K562 (cell line): ENCODE data around the gene HAPSTR1.

ENCODE experiments used
- HDAC8 ChIP-seq: fragments of 450-650 bp; IDR thresholded peaks from 2 replicates; pipeline ENCODE4 v1.6.1; 2016; ENCODE audit warnings: mild to moderate bottlenecking, missing genetic modification characterization, moderate library complexity, missing compliant biosample characterization
- KDM1A ChIP-seq, 2 experiments: fragments of 450-650 bp; IDR thresholded peaks; 2 replicates each; pipeline ENCODE4 v1.6.1; 2016; ENCODE audit warnings: mild to moderate bottlenecking in 2 of 2
- NR1H2 ChIP-seq: sonication (generic); formaldehyde crosslinking; IDR thresholded peaks from 2 replicates; pipeline ENCODE4 v1.4.0; 2020; ENCODE audit warnings: mild to moderate bottlenecking, missing genetic modification reagents
- PHB ChIP-seq: fragments of 250-450 bp; sonication (Bioruptor Pico); IDR thresholded peaks from 2 replicates; pipeline ENCODE4 v1.5.0; 2021
- POLR2A ChIP-seq: fragments of 450-650 bp; conservative IDR thresholded peaks from 2 replicates; pipeline ENCODE4 v1.6.1; 2016
- POLR3A ChIP-seq: IDR thresholded peaks from 2 replicates; pipeline ENCODE4 v1.6.1; 2011; ENCODE audit warnings: borderline replicate concordance, mild to moderate bottlenecking, moderate library complexity; ENCODE audit not compliant: insufficient read length, insufficient read depth; ENCODE audit errors: extremely low read depth
- RHOXF2B ChIP-seq: fragments of 250-450 bp; sonication (Bioruptor Pico); conservative IDR thresholded peaks from 2 replicates; pipeline ENCODE4 v1.5.1; 2021
- SOX6 ChIP-seq: fragments of 450-650 bp; IDR thresholded peaks from 2 replicates; pipeline ENCODE4 v1.6.1; 2014; ENCODE audit warnings: mild to moderate bottlenecking
- STAT5A ChIP-seq: IDR thresholded peaks from 2 replicates; pipeline ENCODE4 v1.6.1; 2012; ENCODE audit warnings: low read length, inconsistent platforms, borderline replicate concordance
- TAF1 ChIP-seq: IDR thresholded peaks from 2 replicates; pipeline ENCODE4 v1.6.1; 2011; ENCODE audit warnings: mild to moderate bottlenecking, low read length, moderate library complexity; ENCODE audit not compliant: insufficient read depth, control insufficient read depth, severe bottlenecking; ENCODE audit errors: extremely low read depth
- TF ChIP-seq, protein P1 (sequence below): fragments of 250-450 bp; sonication (Bioruptor Pico); IDR thresholded peaks from 2 replicates; pipeline ENCODE4 v1.5.1; 2021; ENCODE audit warnings: mild to moderate bottlenecking
- TF ChIP-seq, protein P2 (sequence below): fragments of 250-450 bp; sonication (Bioruptor Pico); IDR thresholded peaks from 2 replicates; pipeline ENCODE4 v1.4.0; 2020
- TF ChIP-seq, protein P3 (sequence below), 3 experiments: IDR thresholded peaks in 2 of 3; conservative IDR thresholded peaks in 1 of 3; 2 replicates each; pipeline ENCODE4 v1.5.1; 2011 to 2012; ENCODE audit warnings: low read length in 3 of 3, mild to moderate bottlenecking in 3 of 3, control low read depth in 2 of 3, improper control_type of control experiment in 1 of 3, inconsistent platforms in 1 of 3, low read depth in 1 of 3, mixed read lengths in 1 of 3, moderate library complexity in 1 of 3; ENCODE audit not compliant: insufficient read depth in 2 of 3

DNA sequence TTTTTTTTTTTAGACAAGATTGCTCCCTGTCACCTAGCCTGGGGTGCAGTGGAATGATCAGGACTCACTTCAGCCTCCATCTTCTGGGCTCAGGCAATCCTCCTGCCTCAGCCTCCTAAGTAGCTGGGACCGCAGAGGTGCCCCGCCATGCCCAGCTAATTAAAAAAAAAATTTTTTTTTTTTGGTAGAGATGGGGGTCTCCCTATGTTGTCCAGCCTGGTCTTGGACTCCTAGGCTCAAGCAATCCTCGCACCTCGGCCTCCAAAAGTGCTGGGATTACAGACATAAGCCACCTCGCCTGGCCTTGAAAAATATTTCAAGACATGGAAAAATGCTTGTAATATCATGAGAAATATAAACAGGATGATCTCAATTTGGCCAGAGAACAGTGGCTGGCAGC, 42.9 kb downstream of the HAPSTR1 start:
- TF ChIP-seq POLR2A (no peak), KDM1A (IDR thresholded peaks at IDR 0.05) (no peak), HDAC8 (tag) (no peak), RHOXF2B (no peak), POLR3A (no peak), TAF1 (no peak), NR1H2 (CRISPR knock-in tag) (no peak), SOX6 (no peak), PHB (CRISPR knock-in tag) (no peak), STAT5A (no peak)
- TF ChIP-seq, protein P1, sequence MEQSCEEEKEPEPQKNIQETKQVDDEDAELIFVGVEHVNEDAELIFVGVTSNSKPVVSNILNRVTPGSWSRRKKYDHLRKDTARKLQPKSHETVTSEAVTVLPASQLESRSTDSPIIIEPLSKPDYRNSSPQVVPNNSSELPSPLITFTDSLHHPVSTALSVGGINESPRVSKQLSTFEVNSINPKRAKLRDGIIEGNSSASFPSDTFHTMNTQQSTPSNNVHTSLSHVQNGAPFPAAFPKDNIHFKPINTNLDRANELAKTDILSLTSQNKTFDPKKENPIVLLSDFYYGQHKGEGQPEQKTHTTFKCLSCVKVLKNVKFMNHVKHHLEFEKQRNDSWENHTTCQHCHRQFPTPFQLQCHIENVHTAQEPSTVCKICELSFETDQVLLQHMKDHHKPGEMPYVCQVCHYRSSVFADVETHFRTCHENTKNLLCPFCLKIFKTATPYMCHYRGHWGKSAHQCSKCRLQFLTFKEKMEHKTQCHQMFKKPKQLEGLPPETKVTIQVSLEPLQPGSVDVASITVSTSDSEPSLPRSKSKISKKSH (CRISPR knock-in tag): no peak
- TF ChIP-seq, protein P2, sequence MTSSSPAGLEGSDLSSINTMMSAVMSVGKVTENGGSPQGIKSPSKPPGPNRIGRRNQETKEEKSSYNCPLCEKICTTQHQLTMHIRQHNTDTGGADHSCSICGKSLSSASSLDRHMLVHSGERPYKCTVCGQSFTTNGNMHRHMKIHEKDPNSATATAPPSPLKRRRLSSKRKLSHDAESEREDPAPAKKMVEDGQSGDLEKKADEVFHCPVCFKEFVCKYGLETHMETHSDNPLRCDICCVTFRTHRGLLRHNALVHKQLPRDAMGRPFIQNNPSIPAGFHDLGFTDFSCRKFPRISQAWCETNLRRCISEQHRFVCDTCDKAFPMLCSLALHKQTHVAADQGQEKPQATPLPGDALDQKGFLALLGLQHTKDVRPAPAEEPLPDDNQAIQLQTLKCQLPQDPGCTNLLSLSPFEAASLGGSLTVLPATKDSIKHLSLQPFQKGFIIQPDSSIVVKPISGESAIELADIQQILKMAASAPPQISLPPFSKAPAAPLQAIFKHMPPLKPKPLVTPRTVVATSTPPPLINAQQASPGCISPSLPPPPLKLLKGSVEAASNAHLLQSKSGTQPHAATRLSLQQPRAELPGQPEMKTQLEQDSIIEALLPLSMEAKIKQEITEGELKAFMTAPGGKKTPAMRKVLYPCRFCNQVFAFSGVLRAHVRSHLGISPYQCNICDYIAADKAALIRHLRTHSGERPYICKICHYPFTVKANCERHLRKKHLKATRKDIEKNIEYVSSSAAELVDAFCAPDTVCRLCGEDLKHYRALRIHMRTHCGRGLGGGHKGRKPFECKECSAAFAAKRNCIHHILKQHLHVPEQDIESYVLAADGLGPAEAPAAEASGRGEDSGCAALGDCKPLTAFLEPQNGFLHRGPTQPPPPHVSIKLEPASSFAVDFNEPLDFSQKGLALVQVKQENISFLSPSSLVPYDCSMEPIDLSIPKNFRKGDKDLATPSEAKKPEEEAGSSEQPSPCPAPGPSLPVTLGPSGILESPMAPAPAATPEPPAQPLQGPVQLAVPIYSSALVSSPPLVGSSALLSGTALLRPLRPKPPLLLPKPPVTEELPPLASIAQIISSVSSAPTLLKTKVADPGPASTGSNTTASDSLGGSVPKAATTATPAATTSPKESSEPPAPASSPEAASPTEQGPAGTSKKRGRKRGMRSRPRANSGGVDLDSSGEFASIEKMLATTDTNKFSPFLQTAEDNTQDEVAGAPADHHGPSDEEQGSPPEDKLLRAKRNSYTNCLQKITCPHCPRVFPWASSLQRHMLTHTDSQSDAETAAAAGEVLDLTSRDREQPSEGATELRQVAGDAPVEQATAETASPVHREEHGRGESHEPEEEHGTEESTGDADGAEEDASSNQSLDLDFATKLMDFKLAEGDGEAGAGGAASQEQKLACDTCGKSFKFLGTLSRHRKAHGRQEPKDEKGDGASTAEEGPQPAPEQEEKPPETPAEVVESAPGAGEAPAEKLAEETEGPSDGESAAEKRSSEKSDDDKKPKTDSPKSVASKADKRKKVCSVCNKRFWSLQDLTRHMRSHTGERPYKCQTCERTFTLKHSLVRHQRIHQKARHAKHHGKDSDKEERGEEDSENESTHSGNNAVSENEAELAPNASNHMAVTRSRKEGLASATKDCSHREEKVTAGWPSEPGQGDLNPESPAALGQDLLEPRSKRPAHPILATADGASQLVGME (CRISPR knock-in tag): no peak
- TF ChIP-seq, protein P3, sequence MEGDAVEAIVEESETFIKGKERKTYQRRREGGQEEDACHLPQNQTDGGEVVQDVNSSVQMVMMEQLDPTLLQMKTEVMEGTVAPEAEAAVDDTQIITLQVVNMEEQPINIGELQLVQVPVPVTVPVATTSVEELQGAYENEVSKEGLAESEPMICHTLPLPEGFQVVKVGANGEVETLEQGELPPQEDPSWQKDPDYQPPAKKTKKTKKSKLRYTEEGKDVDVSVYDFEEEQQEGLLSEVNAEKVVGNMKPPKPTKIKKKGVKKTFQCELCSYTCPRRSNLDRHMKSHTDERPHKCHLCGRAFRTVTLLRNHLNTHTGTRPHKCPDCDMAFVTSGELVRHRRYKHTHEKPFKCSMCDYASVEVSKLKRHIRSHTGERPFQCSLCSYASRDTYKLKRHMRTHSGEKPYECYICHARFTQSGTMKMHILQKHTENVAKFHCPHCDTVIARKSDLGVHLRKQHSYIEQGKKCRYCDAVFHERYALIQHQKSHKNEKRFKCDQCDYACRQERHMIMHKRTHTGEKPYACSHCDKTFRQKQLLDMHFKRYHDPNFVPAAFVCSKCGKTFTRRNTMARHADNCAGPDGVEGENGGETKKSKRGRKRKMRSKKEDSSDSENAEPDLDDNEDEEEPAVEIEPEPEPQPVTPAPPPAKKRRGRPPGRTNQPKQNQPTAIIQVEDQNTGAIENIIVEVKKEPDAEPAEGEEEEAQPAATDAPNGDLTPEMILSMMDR (IDR thresholded peaks at IDR 0.05 in 2 of 3, conservative IDR thresholded peaks at IDR 0.05 in 1 of 3; ENCODE audit: insufficient read depth in 2 of 3, low read depth in 1 of 3, low read length in 3 of 3): no peak
